Fibroblast of lung (primary cell): ENCODE results near the gene SPATA4. TPM values are rescaled to one million over a fixed set of nuclear protein-coding genes. Genes with fewer than 3 reads are reported as not detected.

ENCODE experiments used
- DNase-seq, 2 donors: peaks; one replicate each; pipeline versions ENCODE4 v3.0.0 to v3.0.0-alpha.2; 2010; ENCODE audit warnings: low read depth in 2 of 2
- H2AFZ ChIP-seq: 2 replicates; pipeline ENCODE4 v1.5.1; 2012; ENCODE audit warnings: low read length, control low read depth, inconsistent platforms
- H3K27ac ChIP-seq: 2 replicates; pipeline ENCODE4 v1.5.1; 2011; ENCODE audit warnings: low read length, control low read depth; ENCODE audit not compliant: insufficient read depth
- H3K27me3 ChIP-seq: 2 replicates; pipeline ENCODE4 v1.5.1; 2011; ENCODE audit warnings: mild to moderate bottlenecking, low read length; ENCODE audit not compliant: control insufficient read depth, insufficient read depth
- H3K36me3 ChIP-seq: 2 replicates; pipeline ENCODE4 v1.5.1; 2011; ENCODE audit warnings: low read length; ENCODE audit not compliant: control insufficient read depth, insufficient read depth
- H3K4me1 ChIP-seq: 2 replicates; pipeline ENCODE4 v1.5.1; 2011; ENCODE audit warnings: low read length; ENCODE audit not compliant: control insufficient read depth, insufficient read depth; ENCODE audit errors: extremely low read depth
- H3K4me2 ChIP-seq: 2 replicates; pipeline ENCODE4 v1.5.1; 2011; ENCODE audit warnings: low read length, control low read depth; ENCODE audit not compliant: insufficient read depth; ENCODE audit errors: extremely low read depth
- H3K4me3 ChIP-seq, 4 experiments: fragments of 200-600 bp in 1 of 4; sonication (generic) in 1 of 4; replicated peaks in 1 of 4; 2 replicates each; pipeline ENCODE4 v1.5.1; 2011 to 2016; ENCODE audit warnings: low read length in 4 of 4, low read depth in 3 of 4, mild to moderate bottlenecking in 3 of 4, control low read depth in 2 of 4, inconsistent platforms in 1 of 4, mixed read lengths in 1 of 4; ENCODE audit not compliant: insufficient read depth in 1 of 4; ENCODE audit errors: control extremely low read depth in 1 of 4
- H3K79me2 ChIP-seq: 2 replicates; pipeline ENCODE4 v1.5.1; 2012; ENCODE audit warnings: mild to moderate bottlenecking, low read length, inconsistent platforms; ENCODE audit not compliant: control insufficient read depth, insufficient read depth
- H3K9ac ChIP-seq: 2 replicates; pipeline ENCODE4 v1.5.1; 2011; ENCODE audit warnings: mild to moderate bottlenecking, low read length, control low read depth; ENCODE audit not compliant: insufficient read depth
- H3K9me3 ChIP-seq: 2 replicates; pipeline ENCODE4 v1.5.1; 2012; ENCODE audit warnings: low read depth, low read length; ENCODE audit not compliant: control insufficient read depth, insufficient read depth
- H4K20me1 ChIP-seq: 2 replicates; pipeline ENCODE4 v1.5.1; 2011; ENCODE audit warnings: low read length; ENCODE audit not compliant: control insufficient read depth, insufficient read depth; ENCODE audit errors: extremely low read depth
- CTCF ChIP-seq, 2 donors: IDR thresholded peaks in 1 of 2; conservative IDR thresholded peaks in 1 of 2; 1 replicate in 1 of 2; 2 replicates in 1 of 2; pipeline ENCODE4 v1.5.1; 2011 to 2012; ENCODE audit warnings: low read length in 2 of 2, control low read depth in 1 of 2, inconsistent platforms in 1 of 2, low read depth in 1 of 2, mild to moderate bottlenecking in 1 of 2
- EZH2 ChIP-seq: IDR thresholded peaks from 2 replicates; pipeline ENCODE4 v1.5.1; 2012; ENCODE audit warnings: low read length, control low read depth, mild to moderate bottlenecking; ENCODE audit errors: missing control alignments
- polyA minus RNA-seq: library from RNA; depleted of rRNA, polyadenylated mRNA; stranded (reverse); fragments of >200 nt; gene quantifications from 2 replicates; pipeline ENCODE4 v1.2.3, GENCODE V29; 2011; ENCODE audit warnings: low replicate concordance
- polyA plus RNA-seq, 2 donors: library from polyadenylated mRNA; depleted of rRNA in 1 of 2; stranded (reverse) in 1 of 2; unstranded in 1 of 2; fragments of >200 nt; gene quantifications; 2 replicates each; pipeline ENCODE4 v1.2.1, GENCODE V29; 2011 to 2012; ENCODE audit warnings: missing spikeins in 1 of 2
- total RNA-seq: library from RNA; depleted of rRNA; stranded (reverse); fragments of >200 nt; gene quantifications from 2 replicates; pipeline ENCODE4 v1.2.1, GENCODE V29; 2014

SPATA4 gene
- total RNA-seq (0.26 and 0.66 TPM in 2 replicates), polyA plus RNA-seq (0.09 and 0.14 TPM in 2 replicates), polyA minus RNA-seq (0.82 TPM in 1 of 2 replicates, not detected in the other)
- polyA plus RNA-seq (2012) = 0.25 TPM in 1 of 2 replicates, not detected in the other

DNA sequence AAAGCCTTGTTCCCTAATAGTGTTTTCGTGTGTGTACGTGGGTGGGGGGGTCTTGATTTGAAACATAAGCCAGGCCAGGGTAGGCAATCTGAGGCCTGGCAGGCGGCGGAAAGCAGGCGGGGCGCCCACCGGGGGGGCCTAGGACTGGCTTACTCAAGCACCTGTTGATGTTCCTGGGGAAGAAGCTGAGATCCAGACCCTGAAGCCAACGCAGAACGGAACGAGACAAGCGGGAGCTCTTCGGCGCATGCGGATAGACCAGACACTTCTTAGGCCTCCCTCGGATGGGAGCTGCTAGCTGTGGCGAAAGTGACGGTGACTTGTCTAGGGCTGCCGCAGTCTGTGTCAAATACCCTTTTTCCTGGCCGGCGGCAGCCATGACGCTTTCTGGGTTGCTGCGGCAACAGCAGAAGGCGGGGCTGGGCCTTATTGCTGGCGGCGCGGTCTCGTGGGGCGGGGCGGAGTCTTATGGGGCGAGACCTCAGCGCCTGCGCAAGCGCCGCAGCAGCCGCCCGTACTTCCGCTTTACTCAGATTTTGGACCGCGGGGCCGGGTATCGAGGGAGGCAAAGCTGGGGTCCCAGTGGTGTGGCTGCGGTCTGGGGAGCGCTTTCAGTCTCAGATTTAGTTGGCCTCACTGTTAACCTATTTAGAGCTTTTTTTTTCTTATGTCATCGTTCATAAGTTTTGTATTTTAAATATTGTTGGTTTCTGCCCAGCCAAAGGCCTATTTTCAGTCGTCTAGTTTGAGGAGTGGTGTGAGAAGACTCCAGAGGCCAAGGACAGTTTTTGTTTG is at the start of gene SPATA4:
Gene SPATA4, minus strand, starts transcription at position 402 of the 795 bp plus-strand sequence. Its CDS starts 23 bp downstream, at position 379.
- no peaks in the 10 kb centered on the region for H3K36me3 ChIP-seq
- H3K4me3 ChIP-seq = peak within 1 kb of the TSS; percentile 32 to 74 (median 56)
- peak within 1 kb of the TSS; percentile 58 for H3K9ac ChIP-seq
- no peaks in the 10 kb centered on the region for H3K79me2 ChIP-seq
- peak within 1 kb of the TSS; percentile 57 for H3K4me2 ChIP-seq
- peak; percentile 91 to 94 for DNase-seq
- no peaks in the 10 kb centered on the region for H3K27me3 ChIP-seq
- H3K4me1 ChIP-seq = peaks cover 11% of the 10 kb centered on the region
- peak within 1 kb of the TSS; percentile 76 for H3K27ac ChIP-seq
- H4K20me1 ChIP-seq = no peaks in the 10 kb centered on the region
- no peaks in the 10 kb centered on the region for H3K9me3 ChIP-seq
- peak within 1 kb of the TSS; percentile 73 for H2AFZ ChIP-seq
- TF ChIP-seq CTCF (conservative IDR thresholded peaks at IDR 0.05 in 1 of 2, IDR thresholded peaks at IDR 0.05 in 1 of 2; ENCODE audit: low read depth in 1 of 2, low read length in 2 of 2) (no peak), EZH2 (no peak)

- Histone ChIP-seq H2AFZ (no peak overlapping the region), H3K4me2 (no peak overlapping the region), H3K4me3 (no peak overlapping the region), H3K27ac (no peak overlapping the region), H4K20me1 (no peaks in the 10 kb centered on the region), H3K4me1 (peaks cover 5% of the 10 kb centered on the region), H3K27me3 (no peaks in the 10 kb centered on the region), H3K9me3 (no peaks in the 10 kb centered on the region), H3K36me3 (no peaks in the 10 kb centered on the region), H3K79me2 (no peaks in the 10 kb centered on the region), H3K9ac (no peak overlapping the region)
- DNase-seq = no peak
- TF ChIP-seq EZH2 (no peak), CTCF (conservative IDR thresholded peaks at IDR 0.05 in 1 of 2, IDR thresholded peaks at IDR 0.05 in 1 of 2; ENCODE audit: low read depth in 1 of 2, low read length in 2 of 2) (no peak)
These were observed 47.5 kb upstream of the SPATA4 start for GRCh38 chr4:176242764-176243347.

DNA sequence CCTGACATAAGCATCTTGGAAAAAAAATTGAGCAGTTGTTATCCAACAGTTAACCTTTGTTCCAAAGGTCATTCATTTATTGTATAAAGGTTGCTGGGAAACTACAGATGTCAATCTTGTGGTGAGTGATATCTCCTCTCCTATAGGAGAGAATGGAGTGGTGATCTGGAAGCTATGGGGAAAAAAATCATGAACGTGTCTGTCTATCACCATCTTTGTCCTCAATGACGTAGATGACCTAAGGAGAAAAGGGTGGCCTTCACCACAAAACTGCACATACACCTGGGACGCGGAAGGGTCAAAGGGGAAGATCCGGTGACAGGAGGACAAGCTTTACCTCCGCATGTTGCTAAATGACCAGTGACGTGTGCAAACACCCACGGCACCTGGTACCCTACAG is 46.3 kb upstream of the SPATA4 start:
- H2AFZ ChIP-seq = no peak overlapping the region

More for the DNA sequence above, 46.3 kb upstream of the SPATA4 start:
- no peaks in the 10 kb centered on the region for H3K36me3 ChIP-seq
- H4K20me1 ChIP-seq = no peaks in the 10 kb centered on the region
- H3K4me1 ChIP-seq = peaks cover 11% of the 10 kb centered on the region
- no peak for TF ChIP-seq EZH2
- no peak for TF ChIP-seq CTCF (conservative IDR thresholded peaks at IDR 0.05 in 1 of 2, IDR thresholded peaks at IDR 0.05 in 1 of 2; ENCODE audit: low read depth in 1 of 2, low read length in 2 of 2)
- no peaks in the 10 kb centered on the region for H3K79me2 ChIP-seq
- H3K4me2 ChIP-seq = no peak overlapping the region
- no peak for DNase-seq
- H3K9ac ChIP-seq = no peak overlapping the region
- no peak overlapping the region for H3K4me3 ChIP-seq
- no peaks in the 10 kb centered on the region for H3K27me3 ChIP-seq
- H3K9me3 ChIP-seq = no peaks in the 10 kb centered on the region
- H3K27ac ChIP-seq = no peak overlapping the region
